Measurements from ENCODE around the gene TEKT5.
"Not testable (repeated sequence)": the region's sequence is repeated elsewhere in the genome, so short reads cannot be mapped to it uniquely, and the experiment has no call there.

The TEKT5 gene

GRCh38 chr16:10622036-10622921 lies 72.5 kb downstream of the TEKT5 start:
- no peak overlapping the region for H3K4me3 ChIP-seq (replicated peaks in 1 of 2; ENCODE audit: low read depth in 2 of 2, low read length in 2 of 2)
- DNase-seq (ENCODE audit: low read depth in 2 of 2), result no peak
- TF ChIP-seq, protein P1, sequence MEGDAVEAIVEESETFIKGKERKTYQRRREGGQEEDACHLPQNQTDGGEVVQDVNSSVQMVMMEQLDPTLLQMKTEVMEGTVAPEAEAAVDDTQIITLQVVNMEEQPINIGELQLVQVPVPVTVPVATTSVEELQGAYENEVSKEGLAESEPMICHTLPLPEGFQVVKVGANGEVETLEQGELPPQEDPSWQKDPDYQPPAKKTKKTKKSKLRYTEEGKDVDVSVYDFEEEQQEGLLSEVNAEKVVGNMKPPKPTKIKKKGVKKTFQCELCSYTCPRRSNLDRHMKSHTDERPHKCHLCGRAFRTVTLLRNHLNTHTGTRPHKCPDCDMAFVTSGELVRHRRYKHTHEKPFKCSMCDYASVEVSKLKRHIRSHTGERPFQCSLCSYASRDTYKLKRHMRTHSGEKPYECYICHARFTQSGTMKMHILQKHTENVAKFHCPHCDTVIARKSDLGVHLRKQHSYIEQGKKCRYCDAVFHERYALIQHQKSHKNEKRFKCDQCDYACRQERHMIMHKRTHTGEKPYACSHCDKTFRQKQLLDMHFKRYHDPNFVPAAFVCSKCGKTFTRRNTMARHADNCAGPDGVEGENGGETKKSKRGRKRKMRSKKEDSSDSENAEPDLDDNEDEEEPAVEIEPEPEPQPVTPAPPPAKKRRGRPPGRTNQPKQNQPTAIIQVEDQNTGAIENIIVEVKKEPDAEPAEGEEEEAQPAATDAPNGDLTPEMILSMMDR (IDR thresholded peaks at IDR 0.05; ENCODE audit: low read depth, low read length), result no peak

DNA sequence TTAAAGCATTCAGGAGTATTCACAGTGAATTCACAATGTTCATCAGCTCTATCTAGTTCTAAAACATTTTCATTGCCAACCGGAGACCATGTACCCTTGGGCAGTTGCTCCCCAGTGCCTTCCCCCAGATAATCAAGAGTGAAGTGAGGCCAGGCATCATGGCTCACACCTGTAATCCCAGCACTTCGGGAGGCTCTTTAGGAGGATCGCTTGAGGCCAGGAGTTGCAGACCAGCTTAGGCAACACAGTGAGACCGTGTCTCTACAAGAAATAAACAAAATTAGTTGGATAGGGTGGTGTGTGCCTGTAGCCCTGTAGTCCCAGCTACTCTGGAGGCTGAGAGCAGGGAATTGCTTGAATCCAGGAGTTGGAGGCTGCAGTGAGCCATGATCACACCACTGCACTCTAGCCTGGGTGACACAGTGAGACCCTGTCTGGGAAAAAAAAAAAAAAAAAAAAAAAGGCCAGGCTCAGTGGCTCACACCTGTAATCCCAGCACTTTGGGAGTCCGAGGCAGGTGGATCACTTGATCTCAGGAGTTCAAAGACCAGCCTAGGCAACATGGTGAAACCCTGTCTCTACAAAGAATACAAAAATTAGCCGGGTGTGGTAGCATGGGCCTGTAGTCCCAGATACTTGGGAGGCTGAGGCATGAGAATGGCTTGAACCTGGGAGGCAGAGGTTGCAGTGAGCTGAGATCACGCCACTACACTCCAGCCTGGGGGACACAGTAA lies 73.3 kb downstream of the TEKT5 start:
- not testable (repeated sequence) for H3K4me3 ChIP-seq (replicated peaks in 1 of 2; ENCODE audit: low read depth in 2 of 2, low read length in 2 of 2); DNase-seq (ENCODE audit: low read depth in 2 of 2)

GRCh38 chr16:10620120-10620519 lies 74.6 kb downstream of the TEKT5 start:
- TF ChIP-seq, protein P1 (IDR thresholded peaks at IDR 0.05; ENCODE audit: low read depth, low read length), result no peak
- no peak for DNase-seq (ENCODE audit: low read depth in 2 of 2)
- no peak overlapping the region for H3K4me3 ChIP-seq (replicated peaks in 1 of 2; ENCODE audit: low read depth in 2 of 2, low read length in 2 of 2)

DNA sequence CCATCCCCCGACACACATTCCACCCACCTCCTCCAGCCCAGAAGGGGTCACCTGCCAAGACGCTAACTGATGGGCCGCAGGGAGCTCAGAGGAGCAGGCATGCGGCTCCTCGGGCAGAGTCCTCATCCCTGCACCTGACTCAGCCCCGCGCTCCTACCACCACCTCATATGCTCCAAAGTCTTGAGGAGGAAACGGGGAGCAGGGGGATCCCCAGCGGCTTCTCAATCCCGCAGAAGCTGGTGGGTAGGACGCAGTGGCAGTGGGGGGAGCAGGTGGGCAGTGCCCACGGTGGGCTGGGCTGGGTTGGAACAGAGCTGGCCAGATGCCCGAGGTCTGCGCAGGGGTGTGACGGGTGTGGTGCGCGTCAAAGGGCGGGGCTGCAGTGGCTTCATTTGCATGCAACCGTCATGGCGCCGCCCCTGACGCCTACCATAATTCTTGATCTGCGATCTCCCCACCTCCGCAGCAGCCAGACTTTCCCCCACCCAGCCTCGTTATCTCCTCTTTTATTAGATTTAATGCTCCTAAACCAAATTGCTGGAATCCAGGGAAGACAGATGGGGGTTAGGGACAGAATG lies 75.4 kb downstream of the TEKT5 start:
- TF ChIP-seq, protein P1 (IDR thresholded peaks at IDR 0.05; ENCODE audit: low read depth, low read length), result no peak
- no peak for DNase-seq (ENCODE audit: low read depth in 2 of 2)
- H3K4me3 ChIP-seq (replicated peaks in 1 of 2; ENCODE audit: low read depth in 2 of 2, low read length in 2 of 2), result no peak overlapping the region

DNA sequence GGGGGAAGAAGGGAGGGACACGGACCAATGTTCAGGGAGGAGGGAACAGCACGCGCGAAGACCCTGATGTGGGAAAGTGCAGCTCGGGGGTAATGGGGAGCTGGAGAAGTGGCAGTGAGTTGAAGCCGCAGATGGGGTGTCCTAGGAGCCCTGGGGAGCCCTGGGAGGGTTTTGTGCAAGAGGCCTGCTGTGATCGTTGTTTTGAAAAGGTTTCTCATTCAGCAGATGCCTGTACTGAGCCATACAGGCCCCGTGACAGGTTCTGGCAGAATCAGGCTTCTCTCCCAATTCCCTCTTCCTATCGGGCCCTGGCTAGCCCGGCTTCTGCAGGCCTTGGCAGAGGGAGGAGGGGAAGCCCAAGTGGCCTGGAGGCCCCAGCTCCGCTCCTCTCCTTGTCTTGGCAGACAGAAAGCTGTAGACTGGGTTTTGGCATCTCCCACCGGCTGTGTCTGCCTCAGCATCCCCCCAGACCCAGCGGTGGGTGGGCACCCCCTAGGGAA lies 76.0 kb downstream of the TEKT5 start:
- DNase-seq (ENCODE audit: low read depth in 2 of 2), result no peak
- H3K4me3 ChIP-seq (replicated peaks in 1 of 2; ENCODE audit: low read depth in 2 of 2, low read length in 2 of 2), result no peak overlapping the region
- TF ChIP-seq, protein P1 (IDR thresholded peaks at IDR 0.05; ENCODE audit: low read depth, low read length), result no peak

DNA sequence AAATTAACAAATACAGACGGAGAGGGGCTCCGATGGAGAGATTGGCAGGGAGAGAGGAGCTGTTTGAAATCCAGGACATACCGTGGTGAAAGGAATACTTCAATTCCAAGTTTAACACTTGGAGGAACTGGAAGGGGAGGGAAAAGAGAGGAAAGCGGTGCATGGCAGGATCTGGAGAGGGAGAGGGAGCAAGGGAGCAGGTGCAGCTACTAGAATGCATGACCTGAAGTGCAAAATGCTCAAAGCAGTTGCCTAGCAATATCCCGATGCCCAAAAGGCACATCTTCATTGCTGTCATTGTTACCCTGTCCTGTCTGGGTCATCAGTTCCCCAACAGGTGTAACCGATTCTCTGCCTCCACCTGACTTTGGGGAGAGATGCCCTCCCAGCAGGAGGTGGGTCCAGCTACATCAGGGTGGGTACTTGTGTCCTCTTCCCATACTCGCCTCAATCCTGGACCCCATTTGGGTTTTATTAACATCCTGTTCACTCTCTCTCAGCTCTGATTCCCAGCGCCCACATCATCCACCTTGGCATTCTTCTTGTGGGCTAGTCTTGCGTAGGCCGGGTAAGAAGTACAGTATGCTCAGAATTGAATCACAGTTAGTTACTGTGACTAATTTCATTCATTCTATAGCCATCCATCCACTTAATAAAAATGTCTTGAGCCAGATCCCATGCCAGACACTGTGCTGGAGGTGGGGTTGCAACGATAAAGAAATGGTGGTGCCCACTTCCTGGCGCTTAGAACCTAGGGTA lies 76.9 kb downstream of the TEKT5 start:
- no peak overlapping the region for H3K4me3 ChIP-seq (replicated peaks in 1 of 2; ENCODE audit: low read depth in 2 of 2, low read length in 2 of 2)
- no peak for DNase-seq (ENCODE audit: low read depth in 2 of 2)
- TF ChIP-seq, protein P1 (IDR thresholded peaks at IDR 0.05; ENCODE audit: low read depth, low read length), result no peak
